ENCODE measurements around the gene SSC5D. TPM values are rescaled to one million over a fixed set of nuclear protein-coding genes. Genes with fewer than 3 reads are reported as not detected.
A peak's percentile ranks its signal among the peaks of the same experiment; 100 is the strongest.

SSC5D gene
- total RNA-seq, 1 donor from 2014 or later = 34.5 TPM

DNA sequence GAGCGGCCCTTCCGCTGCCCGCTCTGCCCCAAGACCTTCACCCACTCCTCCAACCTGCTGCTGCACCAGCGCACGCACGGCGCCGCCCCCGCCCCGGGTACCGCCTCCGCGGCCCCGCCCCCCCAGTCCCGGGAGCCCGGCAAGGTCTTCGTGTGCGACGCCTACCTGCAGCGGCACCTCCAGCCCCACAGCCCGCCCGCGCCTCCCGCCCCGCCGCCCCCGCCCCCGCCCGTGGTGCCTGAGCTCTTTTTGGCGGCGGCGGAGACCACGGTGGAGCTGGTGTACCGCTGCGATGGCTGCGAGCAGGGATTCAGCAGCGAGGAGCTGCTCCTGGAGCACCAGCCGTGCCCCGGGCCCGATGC, 6.5 kb upstream of the SSC5D start:
- Mint-ChIP-seq H3K4me3 (ENCODE audit: unreplicated experiment) (no peak overlapping the region), H3K27me3 (ENCODE audit: low read depth) (no peaks in the 10 kb centered on the region), H3K27ac (ENCODE audit: unreplicated experiment) (no peak overlapping the region), H3K9me3 (ENCODE audit: low read depth) (no peaks in the 10 kb centered on the region), H3K36me3 (ENCODE audit: low read depth) (no peaks in the 10 kb centered on the region), H3K4me1 (ENCODE audit: low read depth) (peaks cover 37% of the 10 kb centered on the region)
- TF ChIP-seq, protein P1, sequence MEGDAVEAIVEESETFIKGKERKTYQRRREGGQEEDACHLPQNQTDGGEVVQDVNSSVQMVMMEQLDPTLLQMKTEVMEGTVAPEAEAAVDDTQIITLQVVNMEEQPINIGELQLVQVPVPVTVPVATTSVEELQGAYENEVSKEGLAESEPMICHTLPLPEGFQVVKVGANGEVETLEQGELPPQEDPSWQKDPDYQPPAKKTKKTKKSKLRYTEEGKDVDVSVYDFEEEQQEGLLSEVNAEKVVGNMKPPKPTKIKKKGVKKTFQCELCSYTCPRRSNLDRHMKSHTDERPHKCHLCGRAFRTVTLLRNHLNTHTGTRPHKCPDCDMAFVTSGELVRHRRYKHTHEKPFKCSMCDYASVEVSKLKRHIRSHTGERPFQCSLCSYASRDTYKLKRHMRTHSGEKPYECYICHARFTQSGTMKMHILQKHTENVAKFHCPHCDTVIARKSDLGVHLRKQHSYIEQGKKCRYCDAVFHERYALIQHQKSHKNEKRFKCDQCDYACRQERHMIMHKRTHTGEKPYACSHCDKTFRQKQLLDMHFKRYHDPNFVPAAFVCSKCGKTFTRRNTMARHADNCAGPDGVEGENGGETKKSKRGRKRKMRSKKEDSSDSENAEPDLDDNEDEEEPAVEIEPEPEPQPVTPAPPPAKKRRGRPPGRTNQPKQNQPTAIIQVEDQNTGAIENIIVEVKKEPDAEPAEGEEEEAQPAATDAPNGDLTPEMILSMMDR (IDR thresholded peaks at IDR 0.05) = no peak
- DNase-seq (ENCODE audit: low spot score) = no peak

DNA sequence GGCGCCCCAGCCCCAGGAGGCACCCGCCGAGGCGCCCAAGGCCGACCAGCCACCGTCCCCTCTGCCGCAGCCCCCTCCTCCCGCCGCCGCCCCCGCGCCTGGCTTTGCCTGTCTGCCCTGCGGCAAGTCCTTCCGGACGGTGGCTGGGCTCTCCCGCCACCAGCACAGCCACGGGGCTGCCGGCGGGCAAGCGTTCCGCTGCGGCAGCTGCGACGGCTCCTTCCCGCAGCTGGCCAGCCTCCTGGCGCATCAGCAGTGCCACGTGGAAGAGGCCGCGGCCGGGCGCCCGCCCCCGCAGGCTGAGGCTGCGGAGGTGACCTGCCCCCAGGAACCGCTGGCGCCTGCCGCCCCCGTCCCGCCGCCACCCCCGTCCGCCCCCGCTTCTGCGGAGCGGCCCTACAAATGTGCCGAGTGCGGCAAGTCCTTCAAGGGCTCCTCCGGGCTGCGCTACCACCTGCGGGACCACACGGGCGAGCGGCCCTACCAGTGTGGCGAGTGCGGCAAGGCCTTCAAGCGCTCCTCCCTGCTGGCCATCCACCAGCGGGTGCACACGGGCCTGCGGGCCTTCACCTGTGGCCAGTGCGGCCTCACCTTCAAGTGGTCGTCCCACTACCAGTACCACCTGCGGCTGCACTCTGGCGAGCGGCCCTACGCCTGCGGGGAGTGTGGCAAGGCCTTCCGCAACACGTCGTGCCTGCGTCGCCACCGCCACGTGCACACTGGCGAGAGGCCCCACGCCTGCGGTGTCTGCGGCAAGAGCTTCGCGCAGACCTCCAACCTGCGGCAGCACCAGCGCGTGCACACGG, 5.9 kb upstream of the SSC5D start:
- H3K27me3 Mint-ChIP-seq (ENCODE audit: low read depth) = no peaks in the 10 kb centered on the region
- peaks cover 39% of the 10 kb centered on the region for H3K4me1 Mint-ChIP-seq (ENCODE audit: low read depth)
- TF ChIP-seq, protein P1 (IDR thresholded peaks at IDR 0.05) = no peak
- H3K4me3 Mint-ChIP-seq (ENCODE audit: unreplicated experiment) = no peak overlapping the region
- H3K36me3 Mint-ChIP-seq (ENCODE audit: low read depth) = no peaks in the 10 kb centered on the region
- no peaks in the 10 kb centered on the region for H3K9me3 Mint-ChIP-seq (ENCODE audit: low read depth)
- DNase-seq (ENCODE audit: low spot score) = no peak
- no peak overlapping the region for H3K27ac Mint-ChIP-seq (ENCODE audit: unreplicated experiment)

DNA sequence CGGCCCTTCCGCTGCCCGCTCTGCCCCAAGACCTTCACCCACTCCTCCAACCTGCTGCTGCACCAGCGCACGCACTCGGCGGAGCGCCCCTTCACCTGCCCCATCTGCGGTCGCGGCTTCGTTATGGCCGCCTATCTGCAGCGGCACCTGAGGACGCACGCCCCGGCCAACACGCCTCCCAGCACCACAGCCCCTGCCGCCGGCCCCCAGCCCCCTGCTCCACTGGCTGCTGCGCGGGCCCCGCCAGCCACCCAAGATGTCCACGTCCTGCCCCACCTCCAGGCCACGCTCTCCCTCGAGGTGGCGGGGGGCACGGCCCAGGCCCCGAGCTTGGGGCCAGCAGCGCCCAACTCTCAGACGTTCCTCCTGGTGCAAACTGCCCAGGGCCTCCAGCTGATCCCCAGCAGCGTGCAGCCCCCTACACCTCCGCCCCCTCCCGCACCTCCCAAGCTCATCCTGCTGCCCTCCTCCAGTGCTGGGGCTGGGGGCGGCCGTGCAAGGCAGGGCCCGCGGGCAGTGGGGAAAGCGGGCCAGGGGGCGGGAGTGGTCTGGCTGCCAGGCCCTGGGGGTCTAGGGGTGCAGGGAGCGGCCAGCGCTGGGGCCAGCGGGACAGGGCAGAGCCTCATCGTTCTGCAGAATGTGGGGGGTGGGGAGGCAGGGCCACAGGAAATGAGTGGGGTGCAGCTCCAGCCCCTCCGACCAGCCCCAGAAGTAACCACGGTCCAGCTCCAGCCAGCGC, 5.1 kb upstream of the SSC5D start:
- Mint-ChIP-seq H3K4me1 (ENCODE audit: low read depth) (peaks cover 38% of the 10 kb centered on the region), H3K27ac (ENCODE audit: unreplicated experiment) (no peak overlapping the region), H3K9me3 (ENCODE audit: low read depth) (no peaks in the 10 kb centered on the region), H3K27me3 (ENCODE audit: low read depth) (no peaks in the 10 kb centered on the region), H3K36me3 (ENCODE audit: low read depth) (no peaks in the 10 kb centered on the region), H3K4me3 (ENCODE audit: unreplicated experiment) (no peak overlapping the region)
- no peak for DNase-seq (ENCODE audit: low spot score)
- TF ChIP-seq, protein P1 (IDR thresholded peaks at IDR 0.05) = no peak

DNA sequence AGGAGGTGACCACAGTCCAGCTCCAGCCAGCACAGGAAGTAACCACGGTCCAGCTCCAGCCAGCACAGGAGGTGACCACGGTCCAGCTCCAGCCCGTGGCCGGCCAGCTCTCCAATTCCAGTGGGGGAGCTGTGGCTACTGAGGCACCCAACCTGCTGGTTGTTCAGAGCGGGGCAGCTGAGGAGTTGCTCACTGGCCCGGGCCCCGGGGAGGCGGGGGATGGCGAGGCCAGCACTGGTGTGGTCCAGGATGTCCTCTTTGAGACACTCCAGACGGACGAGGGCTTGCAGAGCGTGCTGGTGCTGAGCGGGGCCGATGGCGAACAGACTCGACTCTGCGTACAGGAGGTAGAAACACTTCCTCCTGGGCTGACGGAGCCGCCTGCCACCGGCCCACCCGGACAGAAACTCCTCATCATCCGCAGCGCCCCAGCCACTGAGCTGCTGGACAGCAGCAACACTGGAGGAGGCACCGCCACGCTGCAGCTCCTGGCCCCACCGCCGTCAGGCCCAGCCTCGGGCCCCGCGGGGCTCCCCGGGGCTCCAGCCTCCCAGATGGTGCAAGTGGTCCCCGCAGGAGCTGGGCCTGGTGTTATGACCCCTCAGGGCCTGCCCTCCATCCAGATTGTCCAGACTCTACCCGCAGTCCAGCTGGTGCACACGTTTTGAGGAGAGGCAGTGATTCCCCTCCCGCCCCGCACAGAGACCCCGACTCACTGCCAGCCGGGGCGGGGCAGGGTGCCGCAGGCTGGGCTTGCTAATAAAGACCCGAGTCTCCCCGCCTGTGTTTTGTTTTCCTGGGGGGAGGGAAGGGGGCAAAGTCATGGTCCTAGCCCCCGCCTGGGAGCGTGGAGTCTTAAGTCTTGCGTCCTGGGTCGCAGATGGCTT, 4.3 kb upstream of the SSC5D start:
- Mint-ChIP-seq H3K27me3 (ENCODE audit: low read depth) (no peaks in the 10 kb centered on the region), H3K4me3 (ENCODE audit: unreplicated experiment) (peak overlapping the region; percentile 68), H3K36me3 (ENCODE audit: low read depth) (no peaks in the 10 kb centered on the region), H3K27ac (ENCODE audit: unreplicated experiment) (peak overlapping the region; percentile 36), H3K4me1 (ENCODE audit: low read depth) (peaks cover 33% of the 10 kb centered on the region), H3K9me3 (ENCODE audit: low read depth) (no peaks in the 10 kb centered on the region)
- TF ChIP-seq, protein P1 (IDR thresholded peaks at IDR 0.05) = no peak
- no peak for DNase-seq (ENCODE audit: low spot score)

Data from chondrocyte (in vitro differentiated cells).